GM12873 (cell line): ENCODE measurements around the gene LIN7C.

Source experiments
- TF ChIP-seq, protein P1 (sequence below): IDR thresholded peaks from 2 replicates; pipeline ENCODE4 v1.5.1; 2012; ENCODE audit warnings: low read depth, mild to moderate bottlenecking, moderate library complexity, low read length, control low read depth; ENCODE audit not compliant: insufficient read depth; ENCODE audit errors: missing control alignments

The LIN7C gene

DNA sequence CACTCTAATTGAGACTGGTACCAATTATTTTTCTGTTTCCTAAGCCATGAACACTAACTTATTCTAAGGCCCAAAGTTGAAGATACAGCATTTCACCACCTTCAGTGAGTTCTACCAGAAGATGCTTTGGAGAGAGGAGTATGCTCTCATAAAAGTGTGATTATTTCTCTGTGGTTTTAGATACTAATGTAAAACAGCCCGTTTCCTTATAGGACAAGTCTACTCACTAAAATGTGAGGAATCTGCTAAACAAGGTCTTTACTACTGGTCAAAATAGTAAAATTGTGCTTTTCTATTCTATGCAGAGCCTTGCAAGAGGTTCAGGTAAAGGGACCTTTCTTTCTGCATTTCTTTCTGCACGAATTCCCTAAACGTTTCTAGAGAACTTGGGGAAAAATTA lies 36.4 kb downstream of the LIN7C start:
- TF ChIP-seq, protein P1, sequence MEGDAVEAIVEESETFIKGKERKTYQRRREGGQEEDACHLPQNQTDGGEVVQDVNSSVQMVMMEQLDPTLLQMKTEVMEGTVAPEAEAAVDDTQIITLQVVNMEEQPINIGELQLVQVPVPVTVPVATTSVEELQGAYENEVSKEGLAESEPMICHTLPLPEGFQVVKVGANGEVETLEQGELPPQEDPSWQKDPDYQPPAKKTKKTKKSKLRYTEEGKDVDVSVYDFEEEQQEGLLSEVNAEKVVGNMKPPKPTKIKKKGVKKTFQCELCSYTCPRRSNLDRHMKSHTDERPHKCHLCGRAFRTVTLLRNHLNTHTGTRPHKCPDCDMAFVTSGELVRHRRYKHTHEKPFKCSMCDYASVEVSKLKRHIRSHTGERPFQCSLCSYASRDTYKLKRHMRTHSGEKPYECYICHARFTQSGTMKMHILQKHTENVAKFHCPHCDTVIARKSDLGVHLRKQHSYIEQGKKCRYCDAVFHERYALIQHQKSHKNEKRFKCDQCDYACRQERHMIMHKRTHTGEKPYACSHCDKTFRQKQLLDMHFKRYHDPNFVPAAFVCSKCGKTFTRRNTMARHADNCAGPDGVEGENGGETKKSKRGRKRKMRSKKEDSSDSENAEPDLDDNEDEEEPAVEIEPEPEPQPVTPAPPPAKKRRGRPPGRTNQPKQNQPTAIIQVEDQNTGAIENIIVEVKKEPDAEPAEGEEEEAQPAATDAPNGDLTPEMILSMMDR: no peak

DNA sequence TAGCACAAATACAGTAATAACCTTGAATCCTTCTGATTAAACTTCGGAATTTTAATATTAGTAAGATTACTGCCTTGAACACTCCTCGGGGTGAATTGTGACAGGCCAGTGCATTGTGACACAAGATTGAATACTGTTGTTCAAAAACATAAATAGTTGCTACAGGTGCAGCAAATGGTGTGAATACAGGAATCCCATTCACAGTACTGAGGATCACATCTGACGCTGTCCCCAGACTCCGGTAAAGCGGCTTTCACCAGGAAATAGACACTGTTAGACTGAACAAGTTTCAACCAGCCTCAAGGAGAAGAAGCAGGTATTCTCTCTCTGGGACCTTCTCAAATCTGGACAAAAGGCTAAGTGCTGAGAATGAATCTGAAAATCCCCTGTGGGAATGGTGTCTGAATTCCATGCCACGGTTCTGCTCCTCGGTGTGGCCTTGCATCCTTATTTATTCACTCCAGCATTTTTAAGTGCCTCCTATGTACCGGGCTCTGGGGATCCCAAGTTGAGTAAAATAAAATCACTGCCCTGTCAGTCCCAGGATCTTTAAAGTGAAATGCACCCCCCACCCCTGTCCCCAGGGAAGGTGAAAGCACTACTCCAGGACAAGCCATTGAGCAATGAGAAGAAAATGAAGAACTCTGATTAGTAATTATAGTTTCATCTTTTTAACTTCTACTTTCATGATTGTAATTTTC lies 37.4 kb downstream of the LIN7C start:
- TF ChIP-seq, protein P1: no peak

DNA sequence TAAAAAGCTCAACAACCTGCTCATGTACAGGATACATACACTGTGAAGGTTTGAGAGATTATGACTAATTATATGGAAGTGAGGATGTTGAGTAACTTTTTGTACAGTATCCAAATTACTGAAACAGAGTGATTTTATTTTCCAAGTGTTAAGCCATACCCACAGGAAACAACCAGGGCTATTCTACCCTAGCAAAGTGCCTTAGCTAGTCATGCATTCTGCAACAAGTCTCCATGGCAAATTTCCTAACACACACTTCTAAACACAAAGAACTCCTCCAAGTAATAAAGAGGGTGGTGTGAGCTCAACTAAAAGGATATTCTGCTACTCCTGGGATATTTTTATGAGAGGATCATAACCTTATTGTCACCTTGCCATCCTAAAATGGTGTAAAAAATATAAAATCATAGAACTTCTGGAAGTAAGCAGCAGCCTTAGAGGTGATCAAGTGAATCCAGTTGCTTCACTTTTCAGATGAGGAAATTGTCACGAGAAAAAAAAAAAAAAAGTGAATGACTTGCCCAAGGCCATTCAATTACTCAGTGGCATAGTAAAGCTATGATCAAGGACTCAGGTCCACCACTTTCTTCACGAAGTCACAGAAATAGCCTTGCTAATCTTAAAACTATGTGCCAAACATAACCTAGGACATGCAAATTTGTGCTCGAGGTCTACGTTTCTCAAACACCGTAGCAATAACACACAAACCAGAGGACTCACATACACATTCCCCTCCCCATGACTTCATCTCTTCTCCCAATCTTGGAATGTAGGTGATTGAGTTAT lies 38.2 kb downstream of the LIN7C start:
- TF ChIP-seq, protein P1: no peak

DNA sequence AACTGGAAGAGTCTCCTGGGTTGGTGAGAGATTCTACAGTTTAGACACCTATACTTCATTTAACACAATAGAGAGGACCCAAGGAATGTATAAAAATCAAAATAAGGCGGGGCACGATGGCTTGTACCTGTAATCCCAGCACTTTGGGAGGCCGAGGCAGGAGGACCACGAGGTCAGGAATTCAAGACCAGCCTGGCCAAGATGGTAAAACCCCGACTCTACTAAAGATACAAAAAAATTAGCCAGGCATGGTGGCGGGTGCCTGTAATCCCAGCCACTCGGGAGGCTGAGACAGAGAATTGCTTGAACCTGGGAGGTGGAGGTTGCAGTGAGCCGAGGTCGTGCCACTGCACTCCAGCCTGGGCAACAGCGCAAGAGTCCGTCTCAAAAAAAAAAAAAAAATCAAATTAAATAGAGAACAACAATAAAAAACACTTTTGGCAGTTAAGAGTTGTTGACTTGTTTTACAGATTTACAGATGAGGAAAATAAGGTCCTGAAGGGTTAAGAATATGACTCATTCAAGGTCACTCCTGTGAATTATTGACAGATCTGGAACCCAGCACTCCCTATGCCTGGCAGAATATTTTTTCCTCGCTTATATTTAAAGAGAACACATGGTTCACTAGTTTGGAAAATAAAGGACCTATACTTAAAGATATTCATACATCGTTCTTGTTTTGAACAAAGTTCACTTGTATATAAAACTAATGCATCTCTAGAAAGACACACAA lies 39.2 kb downstream of the LIN7C start:
- TF ChIP-seq, protein P1: no peak

DNA sequence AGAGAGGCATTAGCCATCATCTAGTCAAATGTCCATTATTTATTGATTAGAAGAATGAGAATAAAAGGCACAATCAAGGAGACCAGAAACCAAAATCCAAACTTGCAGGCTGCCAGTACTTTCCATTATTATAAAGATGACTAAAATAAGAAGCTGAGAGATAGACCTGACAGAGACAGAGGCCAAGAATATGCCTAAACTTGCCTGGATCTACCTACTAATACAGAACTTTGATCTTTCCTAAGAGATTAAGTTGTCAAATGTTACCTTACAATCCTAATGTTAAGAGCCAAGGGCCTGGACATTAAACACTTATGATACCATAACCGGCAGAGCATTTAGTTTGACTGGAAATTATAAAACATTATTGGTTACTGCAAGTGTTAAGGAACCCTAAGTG lies 40.2 kb downstream of the LIN7C start:
- TF ChIP-seq, protein P1: no peak

DNA sequence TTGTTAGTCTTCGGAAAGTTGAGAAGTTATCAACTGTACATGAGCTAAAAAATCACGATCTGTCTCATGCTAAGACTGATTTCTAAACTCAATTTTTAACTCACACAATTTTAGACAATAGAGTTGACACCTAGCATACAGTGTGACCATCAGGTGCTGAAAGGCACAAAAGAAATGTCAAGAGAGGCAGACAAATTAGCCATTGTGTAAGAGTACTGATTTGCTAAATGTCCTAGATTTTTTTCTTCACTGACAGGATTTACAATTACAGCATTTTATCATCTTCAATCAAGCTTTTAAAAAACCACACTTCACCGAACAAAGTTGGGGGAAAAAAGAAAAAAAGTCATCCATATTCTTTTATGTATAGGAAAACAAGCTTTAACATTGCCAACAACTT lies 40.9 kb downstream of the LIN7C start:
- TF ChIP-seq, protein P1: no peak

DNA sequence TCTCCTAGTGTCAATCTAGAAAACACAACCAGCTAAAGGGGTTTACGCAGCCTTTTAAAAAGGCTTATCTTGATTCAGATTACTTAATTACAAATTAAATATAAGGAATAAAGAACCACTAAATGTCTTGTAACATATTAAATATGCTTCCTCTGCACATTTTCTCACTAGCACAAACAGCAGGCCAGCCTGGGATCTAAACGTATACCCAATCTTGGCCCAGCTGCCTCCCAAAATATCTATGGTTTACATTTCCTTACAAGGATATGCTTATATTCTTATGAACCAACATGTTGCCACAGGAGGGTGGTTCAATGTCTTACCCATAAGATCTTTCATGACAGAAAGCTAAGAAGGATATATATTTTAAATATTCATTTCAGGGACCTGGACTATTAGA lies 41.7 kb downstream of the LIN7C start:
- TF ChIP-seq, protein P1: no peak
